Caki2 (cell line): Measurements from ENCODE around the gene PIP4P1. TPM values are rescaled to one million over a fixed set of nuclear protein-coding genes. Genes with fewer than 3 reads are reported as not detected.
"Not testable (repeated sequence)": the region's sequence is repeated elsewhere in the genome, so short reads cannot be mapped to it uniquely, and the experiment has no call there.

Source experiments
- DNase-seq: peaks from one replicate; pipeline ENCODE4 v3.0.0-alpha.2; 2015; ENCODE audit warnings: low read depth
- in situ Hi-C: cut with HindIII; loops from 2 replicates; pipeline ENCODE4 v1.10.0; 2016; ENCODE audit warnings: low sequenced_read_pairs, low pct_unique_long_range_greater_than_20kb, mixed read lengths
- total RNA-seq: library from RNA; depleted of rRNA; stranded (reverse); fragments of >200 nt; shearing (Covaris generic); gene quantifications from 2 replicates; pipeline ENCODE4 v1.2.3, GENCODE V29; 2014; ENCODE audit warnings: low replicate concordance

PIP4P1 gene
- total RNA-seq, 1 experiment from 2014 or later: 36.1 TPM

GRCh38 chr14:20482382-20482781 is 21.1 kb upstream of the PIP4P1 start:
- in situ Hi-C loops: no loop called here
- DNase-seq: no peak

GRCh38 chr14:20478894-20479293 is 17.7 kb upstream of the PIP4P1 start:
- in situ Hi-C loops: no loop called here
- no peak for DNase-seq

GRCh38 chr14:20477211-20477876 is 16.1 kb upstream of the PIP4P1 start:
- no peak for DNase-seq
- in situ Hi-C loops: no loop called here

GRCh38 chr14:20476776-20477175 is 15.5 kb upstream of the PIP4P1 start:
- DNase-seq: no peak
- in situ Hi-C loops: no loop called here

GRCh38 chr14:20472536-20473169 is 11.4 kb upstream of the PIP4P1 start:
- DNase-seq: peak; percentile 54
- in situ Hi-C loops: no loop called here

GRCh38 chr14:20470603-20470901 is 9.3 kb upstream of the PIP4P1 start:
- in situ Hi-C loops: no loop called here
- no peak for DNase-seq

- in situ Hi-C loops: no loop called here
- DNase-seq: peak; percentile 69
Measured at GRCh38 chr14:20469890-20470602, 8.8 kb upstream of the PIP4P1 start.

GRCh38 chr14:20469242-20469889 is 8.1 kb upstream of the PIP4P1 start, which contains the start of gene PNP:
Gene PNP, plus strand, starts transcription at chr14:20469406. Its CDS starts 119 bp downstream, at chr14:20469525.
- in situ Hi-C loops: no loop called here
- peak; percentile 74 for DNase-seq

GRCh38 chr14:20468764-20469241 is 7.6 kb upstream of the PIP4P1 start:
- DNase-seq: no peak
- in situ Hi-C loops: no loop called here

- in situ Hi-C loops: no loop called here
- DNase-seq: no peak
Measured at GRCh38 chr14:20460458-20461224, 593 bp downstream of the PIP4P1 start.

- no peak for DNase-seq
- in situ Hi-C loops: no loop called here
Measured at GRCh38 chr14:20458031-20458789, 3.0 kb downstream of the PIP4P1 start.

- DNase-seq: no peak
- in situ Hi-C loops: no loop called here
Measured at GRCh38 chr14:20456971-20457370, 4.3 kb downstream of the PIP4P1 start.

- DNase-seq: no peak
- in situ Hi-C loops: no loop called here
Measured at GRCh38 chr14:20455355-20456300, 5.6 kb downstream of the PIP4P1 start.

GRCh38 chr14:20454516-20455354 is 6.5 kb downstream of the PIP4P1 start, which contains the start of the genes APEX1 and OSGEP:
Gene APEX1, plus strand, starts transcription at chr14:20455226. Its CDS starts 420 bp downstream, at chr14:20455646.
Gene OSGEP, minus strand, starts transcription at chr14:20454812. Its CDS starts 129 bp downstream, at chr14:20454683.
- in situ Hi-C loops: no loop called here
- DNase-seq: peak; percentile 96

- in situ Hi-C loops: not testable (repeated sequence)
Measured at GRCh38 chr14:20452831-20453230, 8.4 kb downstream of the PIP4P1 start.

GRCh38 chr14:20446889-20447288 is 14.3 kb downstream of the PIP4P1 start:
- DNase-seq: no peak
- in situ Hi-C loops: no loop called here

More at GRCh38 chr14:20452831-20453230, 8.4 kb downstream of the PIP4P1 start:
- DNase-seq: not testable (repeated sequence)
